Activated CD4-positive, alpha-beta T cell treated with anti-CD3 and anti-CD28 coated beads for 48 hours (primary cell): ENCODE results near the gene GARS1.

Experiments used
- DNase-seq: peaks from one replicate; pipeline ENCODE4 v3.0.0-alpha.2; 2020

Gene GARS1

GRCh38 chr7:30658479-30659074 is 63.9 kb downstream of the GARS1 start:
- no peak for DNase-seq

- DNase-seq: no peak
These were observed 64.6 kb downstream of the GARS1 start for GRCh38 chr7:30659312-30659711.

- DNase-seq: no peak
These were observed 65.9 kb downstream of the GARS1 start for GRCh38 chr7:30660331-30661255.

- no peak for DNase-seq
These were observed 67.2 kb downstream of the GARS1 start for GRCh38 chr7:30661926-30662325.

- no peak for DNase-seq
These were observed 67.8 kb downstream of the GARS1 start for GRCh38 chr7:30662431-30662939.

GRCh38 chr7:30663414-30663813 is 68.7 kb downstream of the GARS1 start:
- DNase-seq: no peak

- DNase-seq: no peak
These were observed 69.7 kb downstream of the GARS1 start for GRCh38 chr7:30664184-30664885.

GRCh38 chr7:30665043-30665442 is 70.4 kb downstream of the GARS1 start:
- DNase-seq: no peak

GRCh38 chr7:30665449-30665848 is 70.8 kb downstream of the GARS1 start:
- DNase-seq: no peak

GRCh38 chr7:30667172-30667571 is 72.5 kb downstream of the GARS1 start:
- no peak for DNase-seq

GRCh38 chr7:30668102-30668501 is 73.4 kb downstream of the GARS1 start:
- DNase-seq: no peak

GRCh38 chr7:30671793-30672465 is 77.3 kb downstream of the GARS1 start:
- DNase-seq: peak; percentile 51

GRCh38 chr7:30674420-30674819 is 79.7 kb downstream of the GARS1 start:
- DNase-seq: no peak

- DNase-seq: no peak
These were observed 80.2 kb downstream of the GARS1 start for GRCh38 chr7:30674876-30675275.

- DNase-seq: no peak
These were observed 84.1 kb downstream of the GARS1 start for GRCh38 chr7:30678805-30679204.

GRCh38 chr7:30679664-30680063 is 85.0 kb downstream of the GARS1 start:
- no peak for DNase-seq

- DNase-seq: no peak
These were observed 86.7 kb downstream of the GARS1 start for GRCh38 chr7:30681331-30681797.

GRCh38 chr7:30681815-30682211 is 87.1 kb downstream of the GARS1 start:
- peak; percentile 22 for DNase-seq

- DNase-seq: peak; percentile 38
These were observed 87.8 kb downstream of the GARS1 start, which contains the start of gene CRHR2 for GRCh38 chr7:30682212-30683083. CRHR2 (minus strand) TSS chr7:30682456; CDS start chr7:30682280, 176 bp downstream.

- no peak for DNase-seq
These were observed 88.6 kb downstream of the GARS1 start for GRCh38 chr7:30683306-30683705.
